HG03521 (cell line): ENCODE measurements around the gene SNX27.
"Not testable (repeated sequence)": the region's sequence is repeated elsewhere in the genome, so short reads cannot be mapped to it uniquely, and the experiment has no call there.

Source experiments
- ATAC-seq: cut with Tn5 transposase; IDR thresholded peaks from one replicate; pipeline ENCODE4 v1.9.1; 2021; ENCODE audit warnings: mild to moderate bottlenecking, moderate library complexity; ENCODE audit not compliant: unreplicated experiment

Gene SNX27

DNA sequence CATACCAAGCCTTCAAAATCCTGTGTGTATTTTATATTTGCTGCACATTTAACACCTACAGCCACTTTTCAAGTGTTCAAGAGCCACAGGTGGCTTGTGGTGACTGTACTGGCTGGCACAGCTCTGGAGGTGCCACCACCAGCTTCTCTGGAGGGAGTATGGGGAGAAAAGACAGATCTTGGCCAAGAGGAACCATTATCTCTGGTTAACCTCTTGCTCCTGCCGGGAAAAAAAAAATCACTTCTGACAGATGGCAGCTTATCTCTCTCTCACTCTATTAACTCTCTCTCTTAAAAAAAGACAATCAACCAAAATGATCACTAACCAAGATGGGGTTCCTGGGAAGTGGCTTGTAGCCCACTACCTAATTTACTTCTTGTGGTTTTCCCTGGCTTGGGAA, 108.3 kb downstream of the SNX27 start:
- ATAC-seq = no peak

DNA sequence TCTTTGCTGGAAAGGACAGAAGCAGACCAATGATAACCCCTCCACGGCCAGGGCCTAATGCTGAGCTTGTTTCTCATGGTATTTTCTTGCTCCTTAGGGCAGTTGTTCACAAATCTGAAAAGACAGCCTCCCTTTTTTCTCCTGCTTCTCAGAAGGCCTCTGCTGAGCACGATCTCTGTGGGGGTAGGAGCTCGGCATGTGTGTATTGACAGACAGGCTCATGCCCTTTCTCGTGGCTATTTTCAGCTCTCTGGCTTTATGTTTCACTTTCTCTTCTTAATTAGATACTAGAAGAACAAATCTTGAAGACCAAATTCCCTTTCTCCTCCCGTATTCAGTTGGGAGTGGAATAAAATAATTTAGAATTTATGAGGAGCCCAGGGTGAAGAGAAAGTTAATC, 108.7 kb downstream of the SNX27 start:
- ATAC-seq = no peak

- ATAC-seq = no peak
Measured at GRCh38 chr1:151720974-151721787, 109.3 kb downstream of the SNX27 start, which contains the start of gene RIIAD1. Gene RIIAD1, plus strand, starts transcription at chr1:151721522. Its CDS starts 15 bp downstream, at chr1:151721537.

GRCh38 chr1:151721788-151722510, 110.1 kb downstream of the SNX27 start:
- no peak for ATAC-seq

GRCh38 chr1:151723726-151724370, 112.0 kb downstream of the SNX27 start:
- no peak for ATAC-seq

GRCh38 chr1:151728151-151729054, 116.6 kb downstream of the SNX27 start:
- no peak for ATAC-seq

DNA sequence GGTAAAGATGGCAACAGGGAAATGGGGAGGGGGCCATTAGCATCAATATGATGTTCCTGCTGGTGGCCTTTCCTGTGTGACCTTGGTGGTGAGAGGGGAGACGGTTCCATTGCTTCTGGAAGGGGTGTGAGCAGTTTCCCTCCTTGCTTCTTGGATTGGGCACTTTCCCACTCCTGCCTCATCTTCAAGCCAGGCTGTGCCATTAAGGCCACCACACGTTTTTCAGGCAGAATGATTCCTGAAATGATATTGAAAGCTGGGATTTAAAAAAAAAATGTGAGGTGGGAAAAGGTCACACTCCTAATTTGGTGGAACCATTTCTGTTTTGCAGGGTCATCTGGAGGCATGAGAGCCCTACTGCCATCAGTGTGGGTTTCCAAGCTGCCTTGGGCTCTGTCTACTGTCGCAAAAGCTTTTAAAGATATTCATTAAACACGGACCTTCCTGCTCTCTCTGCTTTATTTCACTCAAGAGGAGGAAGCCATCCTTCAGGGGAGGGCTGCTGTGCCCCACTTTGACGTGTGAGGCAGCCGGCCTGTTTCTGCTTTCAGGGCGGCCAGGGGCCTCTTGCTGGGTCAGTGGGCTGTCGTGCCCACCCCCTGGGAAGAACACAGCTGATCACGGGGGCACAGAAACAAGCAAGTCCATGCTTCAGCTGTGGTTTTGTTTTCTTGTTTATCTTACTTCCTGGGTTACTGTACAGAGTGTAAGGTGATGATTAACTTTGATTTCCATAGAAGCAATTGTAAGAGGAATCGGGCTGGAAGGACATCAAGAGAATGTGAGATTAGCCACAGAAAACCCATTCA, 117.5 kb downstream of the SNX27 start:
- ATAC-seq = no peak

DNA sequence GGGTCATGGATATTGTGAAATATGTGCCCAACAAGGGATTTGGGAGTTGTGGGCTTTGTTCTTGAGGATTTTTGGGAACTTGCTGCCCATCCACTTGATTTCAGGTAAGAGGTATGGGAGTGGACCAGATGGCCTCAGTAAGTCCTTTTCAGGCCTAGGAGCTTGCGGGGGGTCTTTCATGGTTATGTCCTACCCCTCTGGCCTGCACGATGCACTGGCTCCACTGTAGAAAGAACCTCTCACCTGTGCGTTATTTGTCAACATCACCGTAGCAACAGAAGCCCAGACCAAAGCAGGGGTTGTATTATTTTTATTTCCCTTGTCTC, 118.1 kb downstream of the SNX27 start:
- no peak for ATAC-seq

GRCh38 chr1:151733126-151733525, 121.3 kb downstream of the SNX27 start:
- ATAC-seq = no peak

- ATAC-seq = not testable (repeated sequence)
Measured at GRCh38 chr1:151733995-151734394, 122.1 kb downstream of the SNX27 start.

GRCh38 chr1:151737026-151737425, 125.2 kb downstream of the SNX27 start:
- no peak for ATAC-seq

- ATAC-seq = no peak
Measured at GRCh38 chr1:151737479-151737878, 125.6 kb downstream of the SNX27 start.

DNA sequence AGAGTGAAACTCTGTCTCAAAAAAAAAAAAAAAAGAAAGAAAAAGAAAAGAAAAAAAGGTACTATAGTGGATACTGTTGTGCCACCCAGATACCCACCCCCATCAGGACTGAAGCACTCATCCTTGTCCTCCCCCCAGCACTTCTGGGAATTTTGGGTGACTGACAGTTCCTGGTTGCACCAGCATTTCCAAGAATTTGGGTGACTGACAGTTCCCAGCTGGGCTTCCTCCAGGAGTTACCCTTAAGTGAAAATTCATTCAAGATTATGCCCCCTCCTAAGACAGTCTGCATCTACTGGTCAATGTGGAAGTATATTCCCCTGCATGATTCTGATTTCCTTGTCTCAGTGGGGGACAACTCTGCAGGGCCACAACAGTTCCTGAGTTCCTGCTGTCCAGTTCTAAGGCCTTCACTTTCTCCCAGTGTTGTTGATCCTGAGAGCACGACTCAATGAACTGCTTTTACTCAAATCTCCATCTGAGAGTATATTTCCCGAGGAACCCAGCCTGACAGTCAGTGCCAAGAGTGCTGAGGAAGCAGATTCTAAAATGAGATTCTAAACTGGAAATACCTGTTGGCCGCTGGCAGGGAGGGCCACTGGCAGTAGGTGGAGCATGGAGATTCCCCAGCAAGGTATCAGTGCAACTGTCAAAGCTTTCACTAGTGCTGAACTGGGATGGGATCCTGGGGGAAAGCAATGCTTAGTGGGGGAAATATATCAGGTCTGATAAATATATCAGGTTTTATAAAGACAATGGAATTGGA, 127.9 kb downstream of the SNX27 start:
- no peak for ATAC-seq

DNA sequence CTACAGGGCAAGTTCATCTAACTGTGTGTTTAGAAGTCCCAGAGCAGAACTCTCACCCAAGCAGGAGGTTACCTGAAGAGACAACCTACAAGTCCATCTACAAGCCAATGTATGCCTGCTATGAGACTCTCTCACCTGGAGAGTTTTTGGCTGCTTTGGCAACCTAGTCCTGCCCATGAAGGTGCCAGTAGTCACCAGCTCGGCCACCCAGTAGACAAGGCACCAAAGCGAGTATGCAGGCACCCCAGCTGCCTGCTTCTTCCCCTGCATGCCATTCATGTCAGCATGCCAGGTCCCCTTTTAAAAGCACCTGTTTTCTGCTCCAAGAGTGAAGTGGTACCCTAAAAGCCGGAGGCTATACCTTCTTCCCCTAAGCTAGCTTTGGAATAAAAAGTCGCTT, 129.7 kb downstream of the SNX27 start:
- ATAC-seq = no peak
